ENCODE measurements around the gene SPAG5. TPM values are rescaled to one million over a fixed set of nuclear protein-coding genes. Genes with fewer than 3 reads are reported as not detected.

SPAG5 gene
- total and polyA plus RNA-seq, 3 experiments from 2014 or later = 3.5 to 79.7 (median 77.8) TPM

- H3K4me3 ChIP-seq (ENCODE audit: low read length) = no peak overlapping the region
- H3K36me3 Mint-ChIP-seq = no peaks in the 10 kb centered on the region
- H3K4me1 Mint-ChIP-seq = peaks cover 0 to 1% (median 0%) of the 10 kb centered on the region in 3 donors
- CTCF ChIA-PET = interaction anchor here (1.4 to 1.6 kb wide), 2 partner anchors 12 to 20 kb away, joined by 3 to 5 read pairs; no protein-coding TSS in a partner anchor
- no peaks in the 10 kb centered on the region for H3K36me3 ChIP-seq (ENCODE audit: insufficient read depth, low read length)
- no peak overlapping the region for H3K27ac Mint-ChIP-seq
- H3K4me1 ChIP-seq (ENCODE audit: insufficient read depth, low read length) = no peaks in the 10 kb centered on the region
- H3K9me3 ChIP-seq (ENCODE audit: low read length) = no peaks in the 10 kb centered on the region
- H3K27me3 ChIP-seq (ENCODE audit: insufficient read depth, low read length, poor library complexity, severe bottlenecking) = no peaks in the 10 kb centered on the region
- peaks cover 0 to 6% of the 10 kb centered on the region in 2 donors for H3K27me3 Mint-ChIP-seq
- POLR2A ChIA-PET = no interaction called here
- no peak overlapping the region for H3K27ac ChIP-seq (ENCODE audit: low read depth, low read length)
- no peak for DNase-seq
- H3K4me3 Mint-ChIP-seq = no peak overlapping the region
- H3K9me3 Mint-ChIP-seq = no peaks in the 10 kb centered on the region
These were observed 71.0 kb downstream of the SPAG5 start for GRCh38 chr17:28527859-28528258.

Other genes starting within 250 kb of the SPAG5 start
- gene POLDIP2, start 241.5 kb downstream of the SPAG5 start, total RNA-seq = 100 to 1,000 TPM; 134 to 135 TPM
- 81.1 TPM for gene POLDIP2, start 241.5 kb downstream of the SPAG5 start, polyA plus RNA-seq
- not detected for gene SEBOX, start 233.8 kb downstream of the SPAG5 start, total RNA-seq
- not detected for gene SEBOX, start 233.8 kb downstream of the SPAG5 start, polyA plus RNA-seq
- gene VTN, start 228.7 kb downstream of the SPAG5 start, total RNA-seq = under 1 TPM; 0.18 to 0.57 TPM
- gene VTN, start 228.7 kb downstream of the SPAG5 start, polyA plus RNA-seq = not detected
- 10 to 100 TPM; 35.3 to 37.0 TPM for gene SARM1, start 227.3 kb downstream of the SPAG5 start, total RNA-seq
- gene SARM1, start 227.3 kb downstream of the SPAG5 start, polyA plus RNA-seq = 8.5 TPM
- gene SLC46A1, start 192.8 kb downstream of the SPAG5 start, total RNA-seq = 1 to 10 TPM; 5.6 to 6.0 TPM
- 6.3 TPM for gene SLC46A1, start 192.8 kb downstream of the SPAG5 start, polyA plus RNA-seq
- not detected for gene SLC13A2, start 125.4 kb downstream of the SPAG5 start, total RNA-seq
- not detected for gene SLC13A2, start 125.4 kb downstream of the SPAG5 start, polyA plus RNA-seq
- gene FOXN1, start 92.7 kb downstream of the SPAG5 start, total RNA-seq = not detected
- gene FOXN1, start 92.7 kb downstream of the SPAG5 start, polyA plus RNA-seq = not detected
- 10 to 100 TPM; 28.9 to 29.1 TPM for gene UNC119, start 46.4 kb downstream of the SPAG5 start, total RNA-seq
- gene UNC119, start 46.4 kb downstream of the SPAG5 start, polyA plus RNA-seq = 21.9 TPM
- gene PIGS, start 27.5 kb downstream of the SPAG5 start, total RNA-seq = 10 to 100 TPM; 48.7 to 50.0 TPM
- gene PIGS, start 27.5 kb downstream of the SPAG5 start, polyA plus RNA-seq = 61.0 TPM
- gene ALDOC, start 22.1 kb downstream of the SPAG5 start, total RNA-seq = 10 to 100 TPM; 12.8 to 13.6 TPM
- gene ALDOC, start 22.1 kb downstream of the SPAG5 start, polyA plus RNA-seq = 58.2 TPM
- gene RSKR, start 15.2 kb upstream of the SPAG5 start, total RNA-seq = 10 to 100 TPM; 18.4 to 19.3 TPM
- gene RSKR, start 15.2 kb upstream of the SPAG5 start, polyA plus RNA-seq = 0.22 TPM
- gene BLTP2, start 46.1 kb upstream of the SPAG5 start, total RNA-seq = 100 to 1,000 TPM; 176 to 192 TPM
- 44.5 TPM for gene BLTP2, start 46.1 kb upstream of the SPAG5 start, polyA plus RNA-seq
- gene SDF2, start 62.9 kb upstream of the SPAG5 start, total RNA-seq = 10 to 100 TPM; 51.4 to 55.1 TPM
- gene SDF2, start 62.9 kb upstream of the SPAG5 start, polyA plus RNA-seq = 94.9 TPM
- 10 to 100 TPM; 80.0 to 88.4 TPM for gene SUPT6H, start 63.2 kb upstream of the SPAG5 start, total RNA-seq
- 20.1 TPM for gene SUPT6H, start 63.2 kb upstream of the SPAG5 start, polyA plus RNA-seq
- 1 to 10 TPM; 4.7 to 4.9 TPM for gene PROCA1, start 112.9 kb upstream of the SPAG5 start, total RNA-seq
- gene PROCA1, start 112.9 kb upstream of the SPAG5 start, polyA plus RNA-seq = 1.2 TPM
- 1 to 10 TPM; 7.9 to 8.3 TPM for gene RAB34, start 118.8 kb upstream of the SPAG5 start, total RNA-seq
- gene RAB34, start 118.8 kb upstream of the SPAG5 start, polyA plus RNA-seq = 2.6 TPM
- 1,000 to 10,000 TPM; 2,670 to 2,692 TPM for gene RPL23A, start 121.0 kb upstream of the SPAG5 start, total RNA-seq
- gene RPL23A, start 121.0 kb upstream of the SPAG5 start, polyA plus RNA-seq = 5,358 TPM
- 10 to 100 TPM; 36.5 to 38.9 TPM for gene TLCD1, start 127.2 kb upstream of the SPAG5 start, total RNA-seq
- not detected for gene TLCD1, start 127.2 kb upstream of the SPAG5 start, polyA plus RNA-seq
- 1 to 10 TPM; 8.0 to 8.8 TPM for gene NEK8, start 129.8 kb upstream of the SPAG5 start, total RNA-seq
- gene NEK8, start 129.8 kb upstream of the SPAG5 start, polyA plus RNA-seq = 2.5 TPM
- gene TRAF4, start 145.0 kb upstream of the SPAG5 start, total RNA-seq = 100 to 1,000 TPM; 176 to 182 TPM
- gene TRAF4, start 145.0 kb upstream of the SPAG5 start, polyA plus RNA-seq = 2.7 TPM
- gene FAM222B, start 243.8 kb upstream of the SPAG5 start, total RNA-seq = 10 to 100 TPM; 20.6 to 21.5 TPM
- 19.3 TPM for gene FAM222B, start 243.8 kb upstream of the SPAG5 start, polyA plus RNA-seq

All from CD8-positive, alpha-beta memory T cell (primary cell).